Keratinocyte (primary cell): ENCODE results near the gene EMP1.

Experiments used
- CTCF ChIP-seq, 3 experiments: IDR thresholded peaks in 1 of 3; conservative IDR thresholded peaks in 1 of 3; optimal IDR thresholded peaks in 1 of 3; 2 replicates in 2 of 3; 3 replicates in 1 of 3; pipeline versions ENCODE3 to v1.5.1; 2011; ENCODE audit warnings: low read length in 3 of 3, mild to moderate bottlenecking in 3 of 3, moderate library complexity in 2 of 3, control low read depth in 1 of 3, inconsistent platforms in 1 of 3; ENCODE audit not compliant: insufficient read depth in 2 of 3; ENCODE audit errors: extremely low read depth in 1 of 3
- EZH2 ChIP-seq: IDR thresholded peaks from one replicate; pipeline ENCODE4 v1.6.1; 2012; ENCODE audit warnings: inconsistent platforms, mild to moderate bottlenecking, low read length, moderate library complexity

GRCh38 chr12:13223179-13223804 is 26.8 kb downstream of the EMP1 start:
- TF ChIP-seq CTCF (optimal IDR thresholded peaks at IDR 0.05 in 1 of 3, IDR thresholded peaks at IDR 0.05 in 1 of 3, conservative IDR thresholded peaks at IDR 0.05 in 1 of 3; ENCODE audit: extremely low read depth in 1 of 3, insufficient read depth in 2 of 3, low read length in 3 of 3): no peak
- TF ChIP-seq EZH2: no peak
